GM21447 (cell line): ENCODE results near the gene TPM4.

ENCODE experiments used
- ATAC-seq: cut with Tn5 transposase; IDR thresholded peaks from one replicate; pipeline ENCODE4 v1.9.1; 2021; ENCODE audit not compliant: unreplicated experiment

The TPM4 gene

GRCh38 chr19:16041299-16041990 is 34.9 kb upstream of the TPM4 start:
- ATAC-seq: no peak

GRCh38 chr19:16041991-16042386 is 34.3 kb upstream of the TPM4 start:
- no peak for ATAC-seq

DNA sequence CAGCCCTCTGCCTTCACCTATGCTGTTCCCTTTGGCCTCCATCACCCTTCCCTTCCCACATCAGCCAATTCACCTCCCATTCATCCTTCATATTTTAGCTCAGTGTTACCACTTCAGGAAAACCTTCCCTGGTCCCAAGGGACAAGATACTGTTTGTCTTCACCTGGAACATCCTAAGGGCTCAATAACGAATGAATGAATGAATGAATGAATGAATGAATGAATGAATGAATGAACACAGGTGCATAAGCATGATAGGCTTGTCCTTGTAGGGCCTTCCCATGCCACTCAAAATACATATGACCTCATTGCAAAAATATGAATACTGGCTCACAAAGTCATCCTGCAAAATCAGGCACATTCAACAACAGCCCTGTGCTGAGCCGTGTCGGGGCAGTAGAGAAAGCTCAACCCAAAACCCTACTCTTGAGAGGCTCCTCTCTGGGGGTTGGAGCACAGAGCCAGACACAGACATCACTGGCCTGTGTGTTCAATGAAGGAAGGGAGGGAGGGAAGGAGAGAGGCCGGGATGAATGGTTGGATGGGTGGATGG is 33.7 kb upstream of the TPM4 start:
- no peak for ATAC-seq

GRCh38 chr19:16043156-16043757 is 33.0 kb upstream of the TPM4 start:
- no peak for ATAC-seq

DNA sequence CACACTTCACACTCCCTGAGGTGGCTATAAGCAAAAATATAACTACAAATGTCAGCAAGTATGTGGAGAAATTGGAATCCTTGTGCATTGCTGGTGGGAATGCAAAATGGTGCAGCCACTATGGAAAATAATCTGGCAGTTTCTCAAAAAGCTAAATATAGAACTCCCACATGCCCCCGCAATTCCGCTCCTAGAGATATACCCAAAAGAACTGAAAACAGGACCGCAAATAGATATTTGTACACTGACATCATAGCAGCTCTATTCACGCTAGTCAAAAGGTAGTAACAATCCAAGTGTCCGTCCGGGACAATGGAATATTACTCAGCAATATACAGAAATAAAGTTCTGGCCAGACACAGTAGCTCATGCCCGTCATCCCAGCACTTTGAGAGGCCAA is 31.5 kb upstream of the TPM4 start:
- no peak for ATAC-seq

DNA sequence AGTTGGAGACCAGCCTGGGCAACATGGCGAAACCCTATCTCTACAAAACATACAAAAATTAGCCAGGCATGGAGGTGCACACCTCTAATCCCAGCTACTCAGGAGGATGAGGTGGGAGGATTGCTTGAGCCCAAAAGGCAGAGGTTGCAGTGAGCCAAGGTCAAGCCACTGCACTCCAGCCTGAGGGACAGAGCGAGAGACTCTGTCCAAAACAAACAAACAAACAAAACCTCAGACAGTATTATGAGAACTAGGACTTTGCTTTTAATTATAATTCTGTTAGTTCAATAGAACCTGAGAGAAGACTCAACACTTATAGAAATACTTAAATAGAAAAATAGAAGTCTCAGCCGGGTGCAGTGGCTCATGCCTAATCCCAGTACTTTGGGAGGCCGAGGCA is 31.1 kb upstream of the TPM4 start:
- no peak for ATAC-seq

- no peak for ATAC-seq
Observed at GRCh38 chr19:16045893-16046292, 30.4 kb upstream of the TPM4 start.

GRCh38 chr19:16048583-16048982 is 27.7 kb upstream of the TPM4 start:
- ATAC-seq: no peak

DNA sequence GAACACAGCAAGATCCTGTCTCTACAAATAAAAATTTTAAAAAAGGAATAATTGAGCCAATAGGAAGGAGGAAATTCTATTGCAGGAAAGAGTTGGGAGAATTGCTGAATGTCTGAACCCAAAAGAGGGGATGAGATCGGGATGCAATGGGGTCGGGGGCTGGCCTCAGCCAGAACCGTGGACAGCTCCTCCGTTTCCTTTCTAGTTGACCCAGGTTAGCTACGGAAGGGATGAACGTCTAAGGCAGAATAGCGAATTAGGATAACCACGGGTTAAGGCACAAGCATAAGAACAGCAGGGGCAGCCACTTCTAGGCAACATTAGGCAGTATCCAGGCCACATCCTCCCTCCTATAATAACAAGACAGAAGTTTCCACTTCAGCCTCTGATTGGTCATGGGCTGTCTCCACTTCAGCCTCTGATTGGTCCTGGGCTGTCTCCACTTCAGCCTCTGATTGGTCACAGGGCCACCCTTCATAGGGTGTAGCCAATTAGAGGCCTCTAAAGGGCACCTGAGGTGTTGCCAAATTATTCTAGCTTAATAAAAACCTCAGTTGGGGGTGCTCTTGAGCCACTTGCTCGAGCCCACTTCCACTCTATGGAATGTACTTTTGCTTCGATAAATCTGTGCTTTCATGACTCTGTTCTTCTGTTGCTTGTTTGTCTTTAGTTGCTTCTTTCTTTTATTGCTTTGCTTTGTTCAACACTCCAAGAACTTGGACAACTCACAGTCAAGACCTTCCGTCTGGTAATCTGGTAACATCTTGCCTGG is 24.9 kb upstream of the TPM4 start:
- ATAC-seq: no peak

- no peak for ATAC-seq
Observed at GRCh38 chr19:16052353-16052752, 23.9 kb upstream of the TPM4 start.

- no peak for ATAC-seq
Observed at GRCh38 chr19:16057062-16057461, 19.2 kb upstream of the TPM4 start.

- no peak for ATAC-seq
Observed at GRCh38 chr19:16060294-16060693, 16.0 kb upstream of the TPM4 start.

DNA sequence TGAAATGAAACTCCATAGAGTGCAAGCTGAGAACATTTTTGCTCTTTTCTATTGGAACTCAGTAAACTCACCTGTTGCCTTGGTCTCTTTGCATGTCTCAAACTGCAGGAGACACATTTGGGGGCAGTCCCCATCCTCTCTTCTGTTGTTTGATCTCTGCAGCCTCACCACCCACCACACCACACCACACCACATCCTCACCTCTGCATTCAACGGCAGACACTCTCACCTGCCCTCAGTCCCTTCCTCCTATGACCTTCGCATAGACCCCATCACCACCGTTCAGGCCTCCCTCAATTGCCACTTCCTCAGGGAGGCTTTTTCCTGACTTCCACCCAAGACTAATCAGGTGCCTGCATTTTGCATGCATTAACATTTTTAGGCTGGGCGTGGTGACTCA is 14.4 kb upstream of the TPM4 start:
- no peak for ATAC-seq

GRCh38 chr19:16062789-16063188 is 13.5 kb upstream of the TPM4 start:
- no peak for ATAC-seq

- ATAC-seq: no peak
Observed at GRCh38 chr19:16064209-16064889, 11.9 kb upstream of the TPM4 start.

DNA sequence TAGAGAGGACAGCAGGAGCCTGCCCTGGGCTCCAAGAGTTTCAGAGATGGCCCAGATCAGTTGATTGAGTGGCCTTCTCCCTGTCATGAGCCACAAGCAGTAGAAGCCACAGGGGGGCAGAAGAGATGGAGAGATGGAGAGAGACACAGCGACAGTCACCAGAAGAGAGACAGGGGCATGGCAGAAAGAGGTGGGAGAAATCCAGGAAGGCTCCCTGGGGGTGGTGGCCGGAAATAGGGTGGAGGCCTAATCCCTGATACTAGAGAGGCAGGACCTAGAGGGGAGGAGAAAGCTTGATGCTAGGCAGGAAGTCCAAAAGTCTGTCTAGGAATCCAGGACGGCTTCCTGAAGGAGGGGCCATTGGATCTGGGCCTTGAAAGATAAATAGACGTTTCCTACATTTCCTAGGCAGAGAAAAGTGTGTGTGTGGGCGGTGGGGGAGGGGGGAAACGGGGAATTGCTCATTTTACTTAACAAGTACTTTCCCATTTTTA is 9.6 kb upstream of the TPM4 start:
- no peak for ATAC-seq

GRCh38 chr19:16067205-16067938 is 8.9 kb upstream of the TPM4 start:
- ATAC-seq: no peak

DNA sequence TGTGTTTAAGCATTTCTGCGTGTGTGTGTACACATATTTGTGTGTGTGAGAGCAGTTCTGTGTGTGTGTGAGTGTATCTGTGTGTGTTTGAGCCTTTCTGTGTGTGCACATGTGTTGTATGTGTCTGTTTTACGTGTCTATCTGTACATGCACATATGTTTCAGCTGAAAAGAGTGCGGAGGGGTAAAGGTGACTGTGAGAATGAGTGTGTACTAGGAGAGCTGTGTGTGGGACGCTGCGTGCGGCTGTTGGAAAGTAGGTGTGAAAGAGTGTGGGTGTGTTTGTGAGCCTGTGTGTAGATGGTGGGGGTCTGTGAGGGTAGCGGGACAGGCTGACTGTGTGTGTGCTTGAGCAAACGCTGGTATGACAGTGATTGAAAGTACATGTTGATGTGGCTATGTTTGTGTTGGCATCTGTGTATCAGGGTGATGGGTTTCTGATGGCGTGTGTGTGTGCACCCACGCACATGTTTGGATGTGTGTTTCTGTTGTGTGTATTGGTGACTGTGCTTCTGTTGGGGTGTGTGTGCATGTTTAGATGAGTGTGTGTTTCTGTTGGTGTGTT is 7.5 kb upstream of the TPM4 start:
- no peak for ATAC-seq

DNA sequence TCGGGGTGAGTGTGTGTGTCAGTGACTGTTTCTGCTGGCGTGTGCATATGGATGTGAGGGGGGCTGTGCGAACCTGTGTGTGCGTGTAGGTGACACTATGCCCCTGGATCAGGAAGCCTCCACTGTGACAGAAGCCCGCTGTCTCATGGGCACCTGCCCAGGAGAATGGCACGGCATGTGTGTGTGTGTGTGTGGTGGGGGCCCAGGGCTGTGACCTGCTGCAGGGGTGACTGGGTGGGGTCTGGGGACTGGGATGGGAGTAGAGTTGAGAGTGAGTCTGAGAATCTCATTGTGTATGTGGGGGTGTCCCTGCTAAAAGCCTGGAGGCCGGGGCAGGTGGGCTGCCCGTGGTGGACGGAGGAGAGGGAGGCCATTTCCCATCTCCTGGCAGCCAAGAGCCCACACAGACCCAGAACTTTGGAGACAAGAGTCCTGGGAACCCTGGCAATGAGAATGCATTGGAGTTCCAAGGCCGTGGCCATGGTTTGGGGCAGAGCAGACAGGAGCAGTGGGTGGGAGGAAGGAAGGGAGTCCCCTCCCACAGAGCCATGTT is 6.4 kb upstream of the TPM4 start:
- ATAC-seq: no peak
